ENCODE measurements around the gene MXI1.

MXI1 gene

DNA sequence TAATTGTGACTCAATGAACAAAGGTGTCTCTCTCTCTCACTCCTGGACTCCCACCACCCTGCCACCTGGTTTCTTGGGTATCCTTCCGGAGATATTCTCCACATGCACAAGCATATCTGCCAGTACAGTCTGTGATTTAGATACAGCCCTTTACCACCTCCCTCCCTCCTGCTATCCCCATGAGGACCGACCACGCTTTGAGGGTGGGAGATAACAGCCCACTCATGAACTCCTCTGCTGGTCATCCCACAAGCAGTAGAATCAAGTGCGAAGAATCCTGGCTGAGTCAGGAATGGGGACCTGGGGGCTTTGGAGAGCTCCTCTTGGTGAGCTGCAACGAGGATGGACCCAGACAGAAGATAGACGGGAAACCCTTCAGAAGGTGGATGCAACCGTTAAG is 28.2 kb upstream of the MXI1 start:
- H2AFZ ChIP-seq (ENCODE audit: low read length), result no peak overlapping the region
- no peaks in the 10 kb centered on the region for H3F3A ChIP-seq (ENCODE audit: low read depth)
- H3K9me3 ChIP-seq (ENCODE audit: insufficient read depth, low read depth, low read length), result no peaks in the 10 kb centered on the region
- peaks cover 1% of the 10 kb centered on the region for H3K27me3 ChIP-seq (ENCODE audit: insufficient read depth, low read length, poor library complexity, severe bottlenecking)
- TF ChIP-seq EZH2phosphoT487 (IDR thresholded peaks at IDR 0.05; ENCODE audit: borderline replicate concordance), result no peak
- TF ChIP-seq, protein P1, sequence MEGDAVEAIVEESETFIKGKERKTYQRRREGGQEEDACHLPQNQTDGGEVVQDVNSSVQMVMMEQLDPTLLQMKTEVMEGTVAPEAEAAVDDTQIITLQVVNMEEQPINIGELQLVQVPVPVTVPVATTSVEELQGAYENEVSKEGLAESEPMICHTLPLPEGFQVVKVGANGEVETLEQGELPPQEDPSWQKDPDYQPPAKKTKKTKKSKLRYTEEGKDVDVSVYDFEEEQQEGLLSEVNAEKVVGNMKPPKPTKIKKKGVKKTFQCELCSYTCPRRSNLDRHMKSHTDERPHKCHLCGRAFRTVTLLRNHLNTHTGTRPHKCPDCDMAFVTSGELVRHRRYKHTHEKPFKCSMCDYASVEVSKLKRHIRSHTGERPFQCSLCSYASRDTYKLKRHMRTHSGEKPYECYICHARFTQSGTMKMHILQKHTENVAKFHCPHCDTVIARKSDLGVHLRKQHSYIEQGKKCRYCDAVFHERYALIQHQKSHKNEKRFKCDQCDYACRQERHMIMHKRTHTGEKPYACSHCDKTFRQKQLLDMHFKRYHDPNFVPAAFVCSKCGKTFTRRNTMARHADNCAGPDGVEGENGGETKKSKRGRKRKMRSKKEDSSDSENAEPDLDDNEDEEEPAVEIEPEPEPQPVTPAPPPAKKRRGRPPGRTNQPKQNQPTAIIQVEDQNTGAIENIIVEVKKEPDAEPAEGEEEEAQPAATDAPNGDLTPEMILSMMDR (conservative IDR thresholded peaks at IDR 0.05; ENCODE audit: low read length), result no peak
- no peak overlapping the region for H3K4me3 ChIP-seq (ENCODE audit: low read length, poor library complexity, severe bottlenecking)
- no peak overlapping the region for H3K9ac ChIP-seq (ENCODE audit: low read depth, low read length, poor library complexity, severe bottlenecking)
- H3K9me2 ChIP-seq (replicated peaks; ENCODE audit: low read depth, low read length), result no peaks in the 10 kb centered on the region
- H4K20me1 ChIP-seq (ENCODE audit: insufficient read depth, low read length, poor library complexity, severe bottlenecking), result no peaks in the 10 kb centered on the region
- H3K4me2 ChIP-seq (ENCODE audit: low read depth, low read length, poor library complexity, severe bottlenecking), result no peak overlapping the region
- H3K4me1 ChIP-seq (ENCODE audit: insufficient read depth, low read length, poor library complexity, severe bottlenecking), result no peaks in the 10 kb centered on the region
- H3K36me3 ChIP-seq (ENCODE audit: insufficient read depth, low read length), result no peaks in the 10 kb centered on the region
- H3K79me2 ChIP-seq (ENCODE audit: insufficient read depth, low read length), result no peaks in the 10 kb centered on the region

DNA sequence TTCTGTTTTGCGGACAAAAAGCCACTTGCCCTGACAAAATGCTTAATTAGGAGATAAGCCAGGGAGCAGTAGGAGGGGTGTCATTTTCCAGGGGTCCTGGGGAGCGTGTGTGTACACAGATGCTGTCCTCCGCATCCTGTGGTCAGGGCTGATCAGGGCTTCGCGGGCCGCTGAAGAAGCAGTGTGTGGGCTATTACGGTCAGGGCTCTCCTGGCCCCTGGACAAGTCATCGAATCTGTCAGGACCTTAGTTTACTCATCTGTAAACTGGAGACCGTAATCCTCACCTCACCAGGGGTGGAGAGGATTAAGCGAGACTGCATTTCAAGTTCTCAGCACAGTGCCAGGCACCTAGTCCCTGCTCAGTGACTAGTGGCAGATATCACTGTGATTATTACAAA is 26.0 kb upstream of the MXI1 start:
- TF ChIP-seq EZH2phosphoT487 (IDR thresholded peaks at IDR 0.05; ENCODE audit: borderline replicate concordance), result no peak
- TF ChIP-seq, protein P1 (conservative IDR thresholded peaks at IDR 0.05; ENCODE audit: low read length), result no peak
- Histone ChIP-seq H3K9me3 (ENCODE audit: insufficient read depth, low read depth, low read length) (no peaks in the 10 kb centered on the region), H3K4me2 (ENCODE audit: low read depth, low read length, poor library complexity, severe bottlenecking) (no peak overlapping the region), H4K20me1 (ENCODE audit: insufficient read depth, low read length, poor library complexity, severe bottlenecking) (no peaks in the 10 kb centered on the region), H3K4me3 (ENCODE audit: low read length, poor library complexity, severe bottlenecking) (no peak overlapping the region), H3F3A (ENCODE audit: low read depth) (no peaks in the 10 kb centered on the region), H2AFZ (ENCODE audit: low read length) (no peak overlapping the region), H3K79me2 (ENCODE audit: insufficient read depth, low read length) (no peaks in the 10 kb centered on the region), H3K9ac (ENCODE audit: low read depth, low read length, poor library complexity, severe bottlenecking) (no peak overlapping the region), H3K36me3 (ENCODE audit: insufficient read depth, low read length) (no peaks in the 10 kb centered on the region), H3K27me3 (ENCODE audit: insufficient read depth, low read length, poor library complexity, severe bottlenecking) (no peaks in the 10 kb centered on the region), H3K4me1 (ENCODE audit: insufficient read depth, low read length, poor library complexity, severe bottlenecking) (no peaks in the 10 kb centered on the region), H3K9me2 (replicated peaks; ENCODE audit: low read depth, low read length) (no peaks in the 10 kb centered on the region)

DNA sequence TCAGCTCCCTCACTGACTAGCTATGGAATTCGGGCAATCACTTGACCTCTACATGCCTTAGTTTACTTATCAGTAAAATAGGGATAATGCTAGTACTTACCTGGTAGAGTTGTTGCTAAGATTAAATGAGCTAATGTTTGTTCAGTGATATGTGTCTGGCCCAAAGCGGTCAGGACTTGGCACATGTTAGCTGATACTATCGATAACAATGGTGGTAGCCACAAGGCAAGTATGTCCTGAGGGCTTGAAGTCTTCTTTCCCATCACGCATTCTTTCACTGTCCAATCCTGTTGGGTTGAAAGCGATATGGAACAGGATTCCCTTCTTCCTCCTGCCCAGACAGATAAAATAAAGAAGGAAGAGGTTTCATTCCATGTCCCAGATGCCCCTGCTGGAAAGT is 25.5 kb upstream of the MXI1 start:
- H4K20me1 ChIP-seq (ENCODE audit: insufficient read depth, low read length, poor library complexity, severe bottlenecking), result no peaks in the 10 kb centered on the region
- no peaks in the 10 kb centered on the region for H3K9me3 ChIP-seq (ENCODE audit: insufficient read depth, low read depth, low read length)
- TF ChIP-seq, protein P1 (conservative IDR thresholded peaks at IDR 0.05; ENCODE audit: low read length), result no peak
- TF ChIP-seq EZH2phosphoT487 (IDR thresholded peaks at IDR 0.05; ENCODE audit: borderline replicate concordance), result no peak
- H3K9ac ChIP-seq (ENCODE audit: low read depth, low read length, poor library complexity, severe bottlenecking), result no peak overlapping the region
- no peak overlapping the region for H3K4me2 ChIP-seq (ENCODE audit: low read depth, low read length, poor library complexity, severe bottlenecking)
- no peak overlapping the region for H3K4me3 ChIP-seq (ENCODE audit: low read length, poor library complexity, severe bottlenecking)
- H3K36me3 ChIP-seq (ENCODE audit: insufficient read depth, low read length), result no peaks in the 10 kb centered on the region
- no peaks in the 10 kb centered on the region for H3K27me3 ChIP-seq (ENCODE audit: insufficient read depth, low read length, poor library complexity, severe bottlenecking)
- no peaks in the 10 kb centered on the region for H3F3A ChIP-seq (ENCODE audit: low read depth)
- H2AFZ ChIP-seq (ENCODE audit: low read length), result no peak overlapping the region
- no peaks in the 10 kb centered on the region for H3K79me2 ChIP-seq (ENCODE audit: insufficient read depth, low read length)
- no peaks in the 10 kb centered on the region for H3K9me2 ChIP-seq (replicated peaks; ENCODE audit: low read depth, low read length)
- H3K4me1 ChIP-seq (ENCODE audit: insufficient read depth, low read length, poor library complexity, severe bottlenecking), result no peaks in the 10 kb centered on the region

Measured in Loucy (cell line).